Measurements from ENCODE around the gene NCBP1. TPM values are rescaled to one million over a fixed set of nuclear protein-coding genes. Genes with fewer than 3 reads are reported as not detected.

NCBP1 gene
- total and polyA plus RNA-seq, 7 experiments from 2014 or later = 15.9 to 42.2 (median 35.6) TPM

DNA sequence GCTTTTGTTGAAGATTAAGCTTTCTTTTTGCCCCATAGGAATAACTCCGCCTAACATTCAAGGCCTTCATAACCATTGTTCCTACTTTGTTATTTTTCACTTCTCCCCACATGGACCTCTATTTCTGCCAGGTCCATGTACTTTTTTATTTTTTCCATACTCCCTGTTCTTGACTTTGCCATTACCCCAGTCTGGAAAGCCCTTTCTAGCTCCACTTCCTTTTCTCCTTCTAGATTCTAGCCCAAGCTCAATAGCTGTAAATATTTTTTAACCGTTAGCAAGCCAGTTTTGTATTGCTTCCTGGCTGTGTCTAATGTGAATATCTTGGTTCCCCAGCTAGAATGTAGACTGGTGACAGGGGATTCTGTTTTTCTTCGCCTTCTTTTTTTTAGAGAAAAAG lies 26.1 kb downstream of the NCBP1 start:
- Mint-ChIP-seq H3K4me1 (peaks cover 5 to 16% (median 10%) of the 10 kb centered on the region in 7 donors), H3K36me3 (peaks cover 11 to 66% (median 47%) of the 10 kb centered on the region in 5 donors), H3K27me3 (no peaks in the 10 kb centered on the region), H3K4me3 (no peak overlapping the region), H3K27ac (peak overlapping the region in 7 of 9 donors; percentile 1 to 62 (median 37)), H3K9me3 (no peaks in the 10 kb centered on the region)
- ChIA-PET POLR2A (interaction anchor here (0.6 kb wide), 1 partner anchor 15 kb away, joined by 3 read pairs; no protein-coding TSS in a partner anchor), CTCF (no interaction called here)
- DNase-seq (no peak), ATAC-seq (no peak)
- Histone ChIP-seq H3K9me3 (ENCODE audit: control insufficient read depth in 2 of 3, low read length in 3 of 3) (no peaks in the 10 kb centered on the region), H3K4me3 (ENCODE audit: low read length) (no peak overlapping the region), H3K27ac (ENCODE audit: low read depth, low read length) (no peak overlapping the region), H3K27me3 (ENCODE audit: control insufficient read depth in 2 of 2, insufficient read depth in 2 of 2, low read length in 2 of 2) (no peaks in the 10 kb centered on the region), H3K4me1 (ENCODE audit: control insufficient read depth in 2 of 2, insufficient read depth in 2 of 2, low read length in 2 of 2) (no peaks in the 10 kb centered on the region), H3K36me3 (ENCODE audit: control insufficient read depth in 2 of 3, insufficient read depth in 3 of 3, low read length in 3 of 3) (peaks cover 26 to 88% (median 70%) of the 10 kb centered on the region in 3 experiments)
- intact Hi-C loops (cut with micrococcal nuclease) = loop anchor here in 1 of 2 donors (2.0 kb wide), 1 partner anchor 17 kb away; no protein-coding TSS in a partner anchor

DNA sequence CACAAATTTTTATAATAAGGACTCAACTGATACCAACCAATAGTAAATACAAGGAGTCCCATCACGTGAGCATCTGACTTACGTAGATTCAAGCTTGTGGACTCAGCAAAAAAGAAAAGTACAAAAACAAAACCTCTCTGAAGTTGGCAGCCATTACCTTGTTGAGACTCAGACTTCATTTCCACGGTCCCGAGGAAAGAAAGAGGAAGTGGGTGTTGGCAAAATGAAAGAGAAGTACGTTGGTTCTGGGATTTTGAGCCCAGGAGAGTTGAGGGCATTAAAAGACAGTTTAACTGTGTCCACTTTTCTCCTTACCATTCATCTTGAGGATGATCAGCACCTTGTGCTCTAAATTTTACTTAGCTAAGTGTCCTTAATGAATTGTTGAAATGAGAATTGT lies 26.7 kb downstream of the NCBP1 start:
- Histone ChIP-seq H3K27me3 (ENCODE audit: control insufficient read depth in 2 of 2, insufficient read depth in 2 of 2, low read length in 2 of 2) (no peaks in the 10 kb centered on the region), H3K4me1 (ENCODE audit: control insufficient read depth in 2 of 2, insufficient read depth in 2 of 2, low read length in 2 of 2) (no peaks in the 10 kb centered on the region), H3K9me3 (ENCODE audit: control insufficient read depth in 2 of 3, low read length in 3 of 3) (no peaks in the 10 kb centered on the region), H3K36me3 (ENCODE audit: control insufficient read depth in 2 of 3, insufficient read depth in 3 of 3, low read length in 3 of 3) (peaks cover 30 to 88% (median 71%) of the 10 kb centered on the region in 3 experiments), H3K4me3 (ENCODE audit: low read length) (no peak overlapping the region), H3K27ac (ENCODE audit: low read depth, low read length) (no peak overlapping the region)
- Mint-ChIP-seq H3K9me3 (no peaks in the 10 kb centered on the region), H3K27ac (peak overlapping the region in 7 of 9 donors; percentile 1 to 63 (median 52)), H3K4me1 (peaks cover 5 to 16% (median 10%) of the 10 kb centered on the region in 7 donors), H3K27me3 (no peaks in the 10 kb centered on the region), H3K36me3 (peaks cover 11 to 64% (median 46%) of the 10 kb centered on the region in 5 donors), H3K4me3 (no peak overlapping the region)
- DNase-seq (no peak), ATAC-seq (no peak)
- ChIA-PET CTCF (no interaction called here), POLR2A (interaction anchor here (0.6 to 1.2 kb wide), 2 partner anchors 21 to 198 kb away, joined by 3 read pairs; no protein-coding TSS in a partner anchor)
- intact Hi-C loops (cut with micrococcal nuclease) = loop anchor here in 1 of 2 donors (2.0 kb wide), 1 partner anchor 16 kb away; no protein-coding TSS in a partner anchor

DNA sequence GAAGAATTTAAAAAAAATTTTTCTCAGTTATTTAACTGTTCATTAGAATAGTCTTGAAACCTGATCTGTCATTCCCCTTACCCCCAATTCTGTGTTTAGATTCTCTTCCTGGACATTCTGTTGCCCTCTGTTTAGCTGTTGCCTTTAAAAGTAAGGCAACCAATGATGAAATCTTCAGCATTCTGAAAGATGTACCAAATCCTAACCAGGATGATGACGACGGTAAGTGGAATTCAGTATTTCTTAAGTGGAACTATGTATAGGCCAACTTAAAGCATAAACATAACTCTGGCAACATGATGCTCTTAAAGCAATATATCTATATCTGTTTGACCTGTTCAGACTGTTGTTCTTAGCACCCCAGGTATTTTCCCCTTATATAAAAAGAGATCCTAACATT lies 27.2 kb downstream of the NCBP1 start:
- no peak overlapping the region for H3K4me3 Mint-ChIP-seq
- POLR2A ChIA-PET = interaction anchor here (0.6 to 1.2 kb wide), 2 partner anchors 21 to 197 kb away, joined by 3 read pairs; no protein-coding TSS in a partner anchor
- intact Hi-C loops (cut with micrococcal nuclease) = loop anchor here in 1 of 2 donors (2.0 kb wide), 1 partner anchor 16 kb away; no protein-coding TSS in a partner anchor
- CTCF ChIA-PET = no interaction called here
- no peaks in the 10 kb centered on the region for H3K27me3 Mint-ChIP-seq
- peaks cover 8 to 59% (median 44%) of the 10 kb centered on the region in 5 donors for H3K36me3 Mint-ChIP-seq
- H3K27ac ChIP-seq (ENCODE audit: low read depth, low read length) = no peak overlapping the region
- peaks cover 26 to 86% (median 67%) of the 10 kb centered on the region in 3 experiments for H3K36me3 ChIP-seq (ENCODE audit: control insufficient read depth in 2 of 3, insufficient read depth in 3 of 3, low read length in 3 of 3)
- no peaks in the 10 kb centered on the region for H3K4me1 ChIP-seq (ENCODE audit: control insufficient read depth in 2 of 2, insufficient read depth in 2 of 2, low read length in 2 of 2)
- H3K9me3 ChIP-seq (ENCODE audit: control insufficient read depth in 2 of 3, low read length in 3 of 3) = no peaks in the 10 kb centered on the region
- DNase-seq (no peak), ATAC-seq (no peak)
- no peaks in the 10 kb centered on the region for H3K27me3 ChIP-seq (ENCODE audit: control insufficient read depth in 2 of 2, insufficient read depth in 2 of 2, low read length in 2 of 2)
- no peak overlapping the region for H3K4me3 ChIP-seq (ENCODE audit: low read length)
- peak overlapping the region in 3 of 9 donors; percentile 38 to 71 (median 65) for H3K27ac Mint-ChIP-seq
- no peaks in the 10 kb centered on the region for H3K9me3 Mint-ChIP-seq
- peaks cover 7 to 19% (median 11%) of the 10 kb centered on the region in 7 donors for H3K4me1 Mint-ChIP-seq

DNA sequence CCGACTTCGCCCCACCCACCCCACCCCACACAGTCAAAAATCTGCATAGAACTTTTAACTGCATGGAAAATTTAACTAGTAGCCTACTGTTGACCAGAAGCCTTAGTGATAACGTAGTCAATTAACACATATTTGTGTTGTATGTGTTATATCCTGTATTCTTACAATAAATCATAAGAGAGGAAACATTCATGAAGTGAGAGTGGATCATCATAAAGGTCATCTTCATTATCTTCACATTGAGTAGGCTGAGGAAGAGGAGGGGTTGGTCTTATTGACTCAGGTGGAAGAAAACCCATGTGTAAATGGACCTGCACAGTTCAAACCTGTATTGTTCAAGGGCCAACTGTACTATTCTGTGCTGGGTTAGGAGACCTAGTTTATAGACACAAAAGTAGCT lies 32.1 kb downstream of the NCBP1 start:
- Mint-ChIP-seq H3K36me3 (peaks cover 0 to 39% (median 30%) of the 10 kb centered on the region in 5 donors), H3K27me3 (no peaks in the 10 kb centered on the region)

DNA sequence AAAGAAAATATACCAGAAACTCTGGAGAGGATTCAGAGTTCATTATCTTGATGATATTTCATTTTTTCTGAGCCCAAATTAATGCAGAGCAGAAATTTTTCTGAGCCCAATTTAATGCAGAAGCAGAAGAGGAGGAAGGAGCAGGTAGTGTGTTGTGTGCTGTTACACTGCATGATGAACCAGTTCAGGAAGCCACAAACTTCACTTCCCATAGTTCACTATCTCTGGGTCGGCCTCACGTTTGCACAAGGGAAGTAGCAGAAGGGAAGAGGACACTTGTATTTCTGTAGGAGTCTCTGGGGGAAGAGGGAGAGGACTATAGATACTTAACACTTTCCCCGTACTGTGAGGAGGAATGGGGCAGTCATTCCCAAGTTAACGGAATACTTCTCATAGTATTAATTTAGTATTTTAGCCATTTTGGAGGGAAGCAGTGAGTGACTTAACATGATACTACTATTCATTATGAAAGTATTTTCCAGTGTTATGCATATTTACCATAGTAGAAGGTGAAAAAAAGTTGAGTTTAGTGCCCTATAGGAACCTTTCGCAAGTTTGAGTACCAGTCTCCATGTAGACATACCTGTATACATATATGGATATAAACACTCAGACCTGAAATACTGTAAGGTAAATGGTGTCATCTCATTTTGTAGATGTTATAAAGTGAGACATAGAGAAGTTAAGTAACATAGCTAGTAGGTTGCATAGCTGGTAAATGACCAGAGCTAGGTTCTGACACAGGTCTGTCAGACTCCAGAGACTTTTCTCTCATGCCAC lies 33.5 kb downstream of the NCBP1 start:
- no peaks in the 10 kb centered on the region for H3K4me1 ChIP-seq (ENCODE audit: control insufficient read depth in 2 of 2, insufficient read depth in 2 of 2, low read length in 2 of 2)
- intact Hi-C loops (cut with micrococcal nuclease) = loop anchor here in 1 of 2 donors (2.0 kb wide), 1 partner anchor 30 kb away; the partner anchor contains the start of gene XPA
- CTCF ChIA-PET = no interaction called here
- H3K36me3 Mint-ChIP-seq = peaks cover 0 to 41% (median 25%) of the 10 kb centered on the region in 5 donors
- ATAC-seq = peak; percentile 42
- H3K36me3 ChIP-seq (ENCODE audit: control insufficient read depth in 2 of 3, insufficient read depth in 3 of 3, low read length in 3 of 3) = peaks cover 44 to 94% (median 76%) of the 10 kb centered on the region in 3 experiments
- DNase-seq = no peak
- peak overlapping the region in 7 of 9 donors; percentile 18 to 59 (median 45) for H3K27ac Mint-ChIP-seq
- H3K27me3 ChIP-seq (ENCODE audit: control insufficient read depth in 2 of 2, insufficient read depth in 2 of 2, low read length in 2 of 2) = no peaks in the 10 kb centered on the region
- no peaks in the 10 kb centered on the region for H3K27me3 Mint-ChIP-seq
- POLR2A ChIA-PET = interaction anchor here (0.6 kb wide), 1 partner anchor 250 kb away, joined by 3 read pairs; no protein-coding TSS in a partner anchor
- H3K4me1 Mint-ChIP-seq = peaks cover 3 to 21% (median 15%) of the 10 kb centered on the region in 7 donors
- no peaks in the 10 kb centered on the region for H3K9me3 Mint-ChIP-seq
- H3K27ac ChIP-seq (ENCODE audit: low read depth, low read length) = no peak overlapping the region
- H3K4me3 Mint-ChIP-seq = no peak overlapping the region
- no peaks in the 10 kb centered on the region for H3K9me3 ChIP-seq (ENCODE audit: control insufficient read depth in 2 of 3, low read length in 3 of 3)
- H3K4me3 ChIP-seq (ENCODE audit: low read length) = no peak overlapping the region

More for the DNA sequence above, 32.1 kb downstream of the NCBP1 start:
- no peak for ATAC-seq
- Histone ChIP-seq H3K27ac (ENCODE audit: low read depth, low read length) (no peak overlapping the region), H3K27me3 (ENCODE audit: control insufficient read depth in 2 of 2, insufficient read depth in 2 of 2, low read length in 2 of 2) (no peaks in the 10 kb centered on the region), H3K4me1 (ENCODE audit: control insufficient read depth in 2 of 2, insufficient read depth in 2 of 2, low read length in 2 of 2) (no peaks in the 10 kb centered on the region), H3K4me3 (ENCODE audit: low read length) (no peak overlapping the region), H3K9me3 (ENCODE audit: control insufficient read depth in 2 of 3, low read length in 3 of 3) (no peaks in the 10 kb centered on the region), H3K36me3 (ENCODE audit: control insufficient read depth in 2 of 3, insufficient read depth in 3 of 3, low read length in 3 of 3) (peaks cover 35 to 91% (median 71%) of the 10 kb centered on the region in 3 experiments)
- H3K9me3 Mint-ChIP-seq = no peaks in the 10 kb centered on the region
- no peak overlapping the region for H3K4me3 Mint-ChIP-seq
- peaks cover 3 to 23% (median 15%) of the 10 kb centered on the region in 7 donors for H3K4me1 Mint-ChIP-seq
- no peak for DNase-seq
- ChIA-PET CTCF (no interaction called here), POLR2A (no interaction called here)
- peak overlapping the region in 4 of 9 donors; percentile 8 to 59 (median 21) for H3K27ac Mint-ChIP-seq
- intact Hi-C loops (cut with micrococcal nuclease) = loop anchor here in 1 of 2 donors (2.0 kb wide), 1 partner anchor 31 kb away; the partner anchor contains the start of gene XPA

DNA sequence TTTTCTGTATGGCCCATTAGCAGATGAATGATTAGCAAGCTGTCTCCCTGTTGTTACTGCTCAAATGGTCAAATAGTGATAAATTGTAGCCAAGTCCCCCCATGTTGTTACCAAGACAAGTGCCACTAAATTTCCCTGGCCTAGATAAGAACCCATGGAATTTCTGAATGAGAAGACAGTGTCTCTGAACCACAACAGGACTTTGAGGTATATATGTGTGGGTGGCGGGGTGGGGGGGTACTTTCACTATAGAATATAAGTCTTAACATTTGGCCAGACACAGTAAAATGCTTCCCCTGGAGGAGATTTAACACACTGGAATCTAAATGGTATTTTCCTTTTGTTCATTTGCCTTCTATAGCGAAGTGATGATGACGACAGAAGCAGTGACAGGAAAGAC lies 34.9 kb downstream of the NCBP1 start:
- Mint-ChIP-seq H3K4me3 (no peak overlapping the region), H3K27ac (peak overlapping the region in 5 of 9 donors; percentile 38 to 51 (median 39)), H3K9me3 (no peaks in the 10 kb centered on the region), H3K27me3 (no peaks in the 10 kb centered on the region), H3K36me3 (peaks cover 0 to 39% (median 25%) of the 10 kb centered on the region in 5 donors), H3K4me1 (peaks cover 3 to 21% (median 15%) of the 10 kb centered on the region in 7 donors)
- no peaks in the 10 kb centered on the region for H3K4me1 ChIP-seq (ENCODE audit: control insufficient read depth in 2 of 2, insufficient read depth in 2 of 2, low read length in 2 of 2)
- no peak overlapping the region for H3K4me3 ChIP-seq (ENCODE audit: low read length)
- no peaks in the 10 kb centered on the region for H3K27me3 ChIP-seq (ENCODE audit: control insufficient read depth in 2 of 2, insufficient read depth in 2 of 2, low read length in 2 of 2)
- ChIA-PET POLR2A (interaction anchor here (0.8 kb wide), 1 partner anchor 189 kb away, joined by 3 read pairs; no protein-coding TSS in a partner anchor), CTCF (no interaction called here)
- H3K9me3 ChIP-seq (ENCODE audit: control insufficient read depth in 2 of 3, low read length in 3 of 3) = no peaks in the 10 kb centered on the region
- no peak overlapping the region for H3K27ac ChIP-seq (ENCODE audit: low read depth, low read length)
- ATAC-seq (no peak), DNase-seq (no peak)
- intact Hi-C loops (cut with micrococcal nuclease) = no loop called here
- peaks cover 44 to 94% (median 69%) of the 10 kb centered on the region in 3 experiments for H3K36me3 ChIP-seq (ENCODE audit: control insufficient read depth in 2 of 3, insufficient read depth in 3 of 3, low read length in 3 of 3)
